GM18951 (cell line): Measurements from ENCODE around the gene TCF4.

Experiments used
- POLR2A ChIP-seq: IDR thresholded peaks from 4 replicates; pipeline ENCODE4 v1.6.1; 2011; ENCODE audit warnings: mild to moderate bottlenecking; ENCODE audit not compliant: insufficient read length, insufficient read depth; ENCODE audit errors: extremely low read depth
- in situ Hi-C: fragments of 300-500 bp; cut with MboI; formaldehyde crosslinking; loops from one replicate; pipeline ENCODE4 v1.12.0; 2022; ENCODE audit warnings: low sequenced_read_pairs, mixed read lengths, inconsistent platforms; ENCODE audit not compliant: unreplicated experiment

Gene TCF4

DNA sequence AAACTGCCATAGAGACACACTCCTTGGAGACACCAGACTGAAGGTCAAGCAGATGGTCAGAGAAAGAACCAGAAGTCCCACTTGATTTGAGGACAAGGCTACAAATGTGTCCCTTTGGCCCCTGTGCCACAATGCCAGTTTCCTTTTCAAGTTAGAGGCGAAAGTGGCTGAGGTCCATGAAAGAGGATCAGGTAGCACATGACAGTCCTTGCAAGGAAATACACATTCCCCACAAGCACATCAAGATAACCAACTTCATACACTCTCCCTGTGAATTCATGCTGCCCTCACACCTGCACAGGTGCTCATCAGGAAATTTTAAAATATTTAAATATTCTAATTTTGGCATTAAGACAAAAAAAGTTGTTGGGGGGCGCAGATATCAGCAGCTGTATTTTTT, 218.6 kb downstream of the TCF4 start:
- in situ Hi-C loops = no loop called here
- no peak for TF ChIP-seq POLR2A

DNA sequence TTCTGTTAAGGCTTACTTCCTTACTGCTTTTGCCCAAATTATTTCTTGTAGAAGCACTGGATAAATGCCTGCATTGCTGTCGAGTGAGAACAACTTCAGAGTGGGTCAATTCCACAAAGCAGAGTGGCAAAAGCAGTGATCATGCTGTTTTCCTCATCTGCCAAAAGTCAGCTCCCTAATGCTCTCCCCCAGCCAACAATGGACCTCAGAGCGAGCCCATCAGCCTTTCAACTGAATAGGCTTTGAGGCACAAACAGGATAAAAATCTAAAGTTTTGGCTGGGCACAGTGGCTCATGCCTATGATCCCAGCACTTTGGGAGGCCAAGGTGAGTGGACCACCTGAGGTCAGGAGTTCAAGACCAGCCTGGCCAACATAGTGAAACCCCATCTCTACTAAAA, 222.7 kb downstream of the TCF4 start:
- in situ Hi-C loops = no loop called here
- no peak for TF ChIP-seq POLR2A

DNA sequence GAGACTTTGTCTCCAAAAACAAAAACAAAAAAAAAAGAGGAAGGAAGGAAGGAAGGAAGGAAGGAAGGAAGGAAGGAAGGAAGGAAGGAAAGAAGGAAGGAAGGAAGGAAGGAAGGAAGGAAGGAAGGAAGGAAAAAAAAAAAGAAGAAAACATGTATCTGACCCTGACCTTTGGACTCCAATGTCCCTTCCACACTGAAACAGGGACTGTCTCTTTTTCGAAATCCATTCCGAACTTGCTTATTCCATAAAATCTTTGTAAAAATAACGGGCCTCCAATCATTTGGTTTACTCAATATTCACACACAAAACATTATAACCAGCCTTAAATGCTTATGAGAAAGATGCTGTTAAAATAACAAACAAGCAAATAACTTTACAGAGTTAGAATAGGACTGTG, 225.7 kb downstream of the TCF4 start:
- in situ Hi-C loops = no loop called here
- no peak for TF ChIP-seq POLR2A

DNA sequence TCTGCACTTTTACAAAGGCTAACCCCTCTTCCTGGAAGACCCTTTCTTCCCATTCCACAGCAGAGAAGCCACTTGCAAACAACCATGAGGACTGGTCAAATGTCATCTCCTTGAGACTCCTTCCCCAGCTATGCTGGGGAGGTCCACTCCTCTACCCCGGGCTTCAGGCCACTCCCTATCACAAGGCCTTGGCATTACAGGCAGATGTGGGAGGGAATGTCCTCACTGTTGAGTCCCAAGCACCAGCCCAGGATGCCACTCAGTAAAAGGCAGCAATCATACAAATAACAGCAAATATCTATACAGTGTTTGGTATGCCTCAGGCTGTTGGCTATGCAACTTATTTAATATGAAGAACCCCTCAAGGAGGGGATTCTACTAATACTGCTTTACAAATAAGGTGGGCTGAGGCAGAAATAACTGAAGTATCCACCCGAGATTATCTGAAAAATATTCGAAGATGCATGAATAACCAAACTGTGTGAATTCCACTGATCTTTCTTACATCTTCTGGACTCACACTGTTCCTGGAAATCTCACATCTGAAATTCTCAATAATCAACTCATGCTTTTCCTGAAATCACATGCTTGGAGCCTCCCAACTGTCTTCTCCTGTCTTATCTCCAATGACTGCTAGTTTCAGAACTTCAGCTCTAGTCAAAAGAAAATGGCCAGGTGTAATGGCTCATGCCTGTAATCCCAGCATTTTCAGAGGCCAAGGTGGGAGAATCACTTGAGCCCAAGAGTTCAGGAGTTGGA, 226.3 kb downstream of the TCF4 start:
- no peak for TF ChIP-seq POLR2A

DNA sequence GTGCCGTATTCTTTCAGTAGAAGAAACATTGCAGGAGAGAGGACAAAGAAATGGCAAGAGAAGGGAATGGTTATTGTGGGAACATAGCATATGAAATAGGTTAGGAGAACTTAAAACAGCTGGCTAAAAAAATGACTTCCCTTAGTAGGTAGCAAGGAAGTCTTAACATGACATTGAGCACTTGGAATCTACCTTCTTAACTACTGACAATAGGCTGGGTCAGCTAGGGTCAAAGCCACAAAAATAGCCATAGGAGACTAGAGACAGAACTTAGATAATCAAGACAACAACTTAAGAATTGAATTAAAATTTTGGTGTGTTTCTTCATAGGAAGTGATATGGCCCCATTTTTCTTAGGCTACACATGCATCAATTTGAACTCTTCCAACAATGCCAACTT, 227.9 kb downstream of the TCF4 start:
- no peak for TF ChIP-seq POLR2A

More for the DNA sequence above, 226.3 kb downstream of the TCF4 start:
- in situ Hi-C loops = no loop called here

DNA sequence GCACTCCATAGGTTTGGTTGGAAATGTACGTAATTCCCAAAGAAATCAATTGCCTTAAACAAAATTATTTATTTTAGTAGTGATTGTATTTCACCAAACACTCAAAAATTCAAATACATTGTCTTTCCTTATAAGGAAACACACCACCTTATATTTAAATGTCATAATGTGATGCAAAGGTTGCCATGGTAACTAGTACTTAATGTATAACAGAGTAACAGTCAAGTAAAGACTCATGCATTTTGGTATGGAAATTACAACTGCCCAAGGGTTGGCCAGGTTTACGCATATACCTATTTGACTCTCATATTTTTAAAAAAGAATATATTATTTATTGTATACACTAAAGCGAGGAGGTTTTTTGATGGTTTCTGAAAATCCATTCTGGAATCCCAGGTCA, 231.2 kb downstream of the TCF4 start:
- TF ChIP-seq POLR2A = no peak
- in situ Hi-C loops = no loop called here

More for the DNA sequence above, 227.9 kb downstream of the TCF4 start:
- in situ Hi-C loops = no loop called here

DNA sequence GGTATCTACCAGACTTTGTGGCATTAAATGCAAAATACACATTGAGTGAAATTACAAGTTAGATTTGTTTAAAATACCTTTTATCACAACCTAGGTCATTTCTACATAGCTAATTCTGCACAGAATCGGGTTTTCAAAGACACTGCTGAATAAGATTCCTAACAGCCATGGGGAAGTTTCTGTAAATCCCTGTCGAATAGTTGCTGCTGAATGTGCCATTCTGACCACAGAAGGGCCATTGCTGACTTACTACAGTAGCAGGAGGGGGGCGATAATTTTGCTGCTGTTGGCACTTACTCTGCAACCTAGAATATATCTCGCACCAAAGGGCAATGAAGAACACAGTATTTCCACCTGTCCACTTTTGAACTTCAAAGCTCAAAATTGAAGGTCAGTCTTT, 232.8 kb downstream of the TCF4 start:
- TF ChIP-seq POLR2A = no peak
- in situ Hi-C loops = no loop called here

DNA sequence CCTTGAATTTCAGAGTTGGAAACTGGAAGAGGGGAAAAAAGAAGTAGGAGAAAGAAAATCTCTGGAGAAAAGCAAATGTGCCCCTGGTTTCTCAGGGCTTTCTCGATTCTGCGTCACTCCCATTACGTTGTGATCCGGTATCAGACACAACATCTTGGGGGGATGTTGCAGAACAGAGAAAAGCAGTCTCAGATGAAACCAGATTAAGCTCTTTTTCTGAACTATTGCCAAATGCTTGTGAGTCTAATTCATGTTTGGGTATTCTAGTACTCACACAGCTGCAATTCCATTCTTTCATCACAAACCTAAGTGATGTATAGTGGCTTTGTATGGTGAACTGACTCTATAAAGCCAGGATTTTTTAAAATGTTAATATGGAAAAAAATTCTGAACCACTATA, 233.2 kb downstream of the TCF4 start:
- no peak for TF ChIP-seq POLR2A

DNA sequence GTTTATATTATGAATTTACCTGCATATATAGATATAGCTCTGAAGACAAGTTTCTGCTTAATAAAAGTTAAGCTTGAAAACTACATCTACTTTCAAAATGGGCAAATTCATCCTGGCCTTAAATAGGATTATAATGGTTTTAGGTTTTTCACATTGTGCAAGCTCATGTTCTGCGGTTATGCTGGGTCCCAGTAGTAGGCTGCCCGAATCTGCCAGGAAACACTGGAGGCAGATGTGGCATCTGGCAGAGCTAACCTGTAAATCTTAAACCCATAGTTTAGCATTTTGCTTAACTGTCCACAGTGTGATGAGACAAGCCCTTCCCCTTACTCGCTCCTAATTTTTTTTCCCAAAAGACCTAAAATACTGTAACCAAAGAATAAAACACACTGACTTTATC, 234.2 kb downstream of the TCF4 start:
- in situ Hi-C loops = no loop called here
- TF ChIP-seq POLR2A = no peak

More for the DNA sequence above, 233.2 kb downstream of the TCF4 start:
- in situ Hi-C loops = no loop called here

DNA sequence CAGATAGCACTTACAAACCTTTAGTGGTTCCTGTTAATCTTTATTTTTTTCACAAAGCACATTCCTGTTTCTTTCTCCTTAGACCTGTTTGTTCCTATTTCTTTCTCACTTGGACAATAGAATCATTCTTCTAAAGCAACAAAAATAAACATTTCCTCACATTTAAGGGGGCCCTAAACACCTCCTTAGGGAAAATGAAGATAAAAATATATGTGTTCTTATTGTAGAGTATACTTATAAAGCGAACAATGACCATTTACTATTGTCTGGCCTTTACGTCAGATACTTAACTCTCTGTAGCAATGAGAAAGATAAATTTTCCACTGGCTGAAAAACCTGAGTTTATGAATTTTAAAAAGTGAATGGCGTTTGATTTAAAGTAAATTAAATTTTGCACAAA, 234.6 kb downstream of the TCF4 start:
- in situ Hi-C loops = no loop called here
- TF ChIP-seq POLR2A = no peak

DNA sequence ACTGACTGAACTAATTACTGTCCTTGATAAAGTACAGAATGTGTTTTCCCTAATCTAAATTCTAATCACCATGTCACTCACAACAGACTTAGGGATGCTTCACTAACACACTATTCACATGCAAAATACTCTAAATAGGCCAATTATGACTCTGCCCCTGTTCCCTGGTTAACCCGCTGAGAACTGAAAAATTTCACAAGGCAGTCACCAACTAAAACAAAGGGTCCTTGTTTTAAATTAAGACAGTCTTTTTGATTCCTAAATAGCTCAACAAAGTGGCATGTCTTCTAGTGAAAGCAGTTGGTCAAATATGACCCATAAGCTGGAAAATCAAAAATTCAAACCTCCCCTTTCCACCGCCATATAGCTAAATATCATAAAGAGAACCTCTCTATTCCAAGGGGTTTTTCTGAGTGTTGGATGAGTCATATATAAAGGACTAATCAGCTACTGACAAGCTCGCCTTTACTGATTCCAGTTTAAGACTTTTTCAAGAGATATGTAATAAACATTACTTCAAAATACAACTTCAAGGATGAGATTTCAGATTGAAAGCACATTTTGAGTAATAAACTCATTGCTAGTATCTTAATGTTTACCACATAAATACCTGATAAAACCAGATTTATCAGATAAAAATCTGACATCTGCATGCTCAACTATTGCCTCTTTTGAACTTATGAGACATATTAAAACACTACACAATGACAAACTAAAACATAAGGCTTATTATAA, 235.8 kb downstream of the TCF4 start:
- in situ Hi-C loops = no loop called here
- TF ChIP-seq POLR2A = no peak

DNA sequence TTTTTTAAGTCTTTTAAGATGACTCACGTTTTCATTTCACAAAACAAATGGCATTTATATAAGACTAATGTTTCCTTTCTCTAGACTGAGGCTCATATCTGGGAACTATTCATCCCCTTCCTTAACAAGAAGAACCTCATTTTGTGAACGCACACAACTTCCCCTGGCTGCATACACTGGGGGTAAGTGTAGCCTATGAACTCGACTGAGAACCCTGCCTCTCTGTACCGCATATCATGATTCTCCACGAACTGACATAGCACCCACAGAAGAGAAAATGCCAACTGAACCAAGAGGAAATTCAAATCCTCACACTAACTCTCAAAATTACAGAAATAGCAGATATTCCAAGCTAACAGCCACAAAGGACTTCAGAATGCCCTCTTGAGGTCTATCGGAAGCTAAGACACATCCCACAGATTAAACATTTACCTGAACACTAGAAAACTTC, 236.7 kb downstream of the TCF4 start:
- in situ Hi-C loops = no loop called here
- TF ChIP-seq POLR2A = no peak

DNA sequence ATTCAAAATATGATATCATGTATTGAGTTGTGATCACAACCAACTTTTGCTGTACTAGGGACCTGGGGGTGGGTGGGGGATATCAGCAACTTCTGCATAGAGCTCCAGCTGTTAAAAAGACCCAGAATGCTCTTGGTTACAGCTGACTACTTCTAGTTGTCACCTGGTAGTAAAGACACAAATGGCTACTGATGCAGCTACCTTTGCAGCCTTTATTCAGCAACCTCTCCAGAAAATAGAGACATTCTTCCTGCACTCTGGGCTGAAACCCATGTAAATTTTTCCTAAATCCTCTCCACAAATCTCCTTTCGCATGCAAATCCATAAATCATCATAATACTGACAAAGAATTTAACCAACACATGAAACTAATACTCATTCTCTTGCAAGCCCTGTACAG, 238.3 kb downstream of the TCF4 start:
- no peak for TF ChIP-seq POLR2A
- in situ Hi-C loops = no loop called here

DNA sequence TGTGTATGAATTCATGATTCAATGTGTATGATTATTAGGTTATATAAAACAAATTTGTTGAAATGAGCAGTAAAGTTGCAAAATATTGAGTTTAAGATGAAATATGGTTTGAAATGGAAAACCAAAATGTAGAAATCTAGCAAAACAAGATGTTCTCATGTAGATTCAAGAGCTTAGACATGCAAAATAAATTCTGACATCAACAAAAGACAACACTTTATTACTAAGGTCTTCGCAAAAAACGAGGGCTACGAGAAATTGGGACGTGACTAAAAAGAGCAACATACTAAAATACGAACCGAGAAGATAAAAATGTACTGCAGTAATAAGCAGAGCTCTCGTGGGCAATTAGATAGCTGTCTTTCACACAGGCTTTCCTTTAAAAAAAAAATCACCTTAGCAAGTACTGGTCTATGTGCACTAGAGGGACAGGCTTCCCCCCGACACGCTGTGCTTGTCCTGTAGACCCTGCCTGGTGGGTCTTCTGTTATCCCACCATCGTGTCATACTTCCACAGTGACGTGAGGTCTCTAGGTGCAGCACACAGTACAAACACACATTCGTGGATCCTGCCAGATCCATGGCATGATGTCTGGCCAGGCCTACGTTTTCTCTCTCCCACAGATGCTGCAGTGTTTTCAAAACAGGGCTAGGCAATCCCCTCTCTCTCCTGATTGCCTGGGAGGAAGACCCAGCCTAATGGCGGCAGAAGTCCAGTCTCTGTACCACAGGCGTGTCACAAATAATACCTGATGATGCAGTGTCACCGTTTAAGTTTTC, 240.8 kb downstream of the TCF4 start:
- in situ Hi-C loops = no loop called here
- no peak for TF ChIP-seq POLR2A

DNA sequence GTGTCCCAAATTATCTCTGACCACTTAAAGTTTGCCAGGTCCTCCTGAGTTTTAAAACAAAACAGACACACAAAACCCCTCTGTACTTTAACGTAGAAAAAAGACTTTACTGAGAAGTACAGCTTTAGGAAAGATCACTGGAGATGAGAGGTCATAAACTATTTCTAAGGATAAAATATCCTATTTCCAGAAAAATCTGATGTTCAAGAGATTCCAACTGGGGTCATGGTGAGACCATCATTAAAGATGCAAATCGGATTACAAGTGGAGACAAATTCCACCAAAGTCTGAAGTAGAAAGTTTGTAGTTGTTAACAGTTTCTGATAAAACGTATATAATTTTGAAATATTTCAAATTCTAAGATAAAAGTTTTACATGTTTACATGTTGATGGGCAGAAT, 241.6 kb downstream of the TCF4 start:
- in situ Hi-C loops = no loop called here
- no peak for TF ChIP-seq POLR2A
